H1 (cell line): ENCODE measurements around the gene CASZ1. TPM values are rescaled to one million over a fixed set of nuclear protein-coding genes. Genes with fewer than 3 reads are reported as not detected.

ENCODE experiments used
- CHD7 ChIP-seq: fragments of 300-600 bp; sonication (generic); IDR thresholded peaks from 2 replicates; pipeline ENCODE4 v1.7.1; 2012; ENCODE audit warnings: low read length, moderate library complexity, mild to moderate bottlenecking, inconsistent platforms; ENCODE audit not compliant: insufficient replicate concordance
- EGR1 ChIP-seq: IDR thresholded peaks from 2 replicates; pipeline ENCODE4 v1.6.1; 2011; ENCODE audit warnings: low read depth, low read length, borderline replicate concordance
- SUZ12 ChIP-seq: fragments of 200-600 bp; sonication (generic); IDR thresholded peaks from 2 replicates; pipeline ENCODE4 v1.6.1; 2012; ENCODE audit warnings: mild to moderate bottlenecking, inconsistent platforms, low read length, moderate library complexity, mixed read lengths
- TAF7 ChIP-seq: optimal IDR thresholded peaks from 2 replicates; pipeline ENCODE3; 2011; ENCODE audit warnings: low read depth, mild to moderate bottlenecking, inconsistent platforms, low read length, moderate library complexity, borderline replicate concordance
- polyA plus RNA-seq, 7 experiments: library from polyadenylated mRNA; depleted of rRNA in 3 of 7; stranded (reverse) in 5 of 7; unstranded in 2 of 7; fragments of >200 nt in 5 of 7; fragments of 200-250 nt in 2 of 7; gene quantifications; 1 replicate in 5 of 7; 2 replicates in 1 of 7; 4 replicates in 1 of 7; pipeline versions ENCODE4 v1.2.1 to v1.2.3, GENCODE V29; 2011 to 2013; ENCODE audit warnings: missing spikeins in 2 of 7, mixed read lengths in 2 of 7
- total RNA-seq: library from RNA; stranded (reverse); fragmentation: NEBNext Ultra II Directional; extraction: Animal tissue kit (Norgen Biotek cat#: 25700); gene quantifications from 2 replicates; pipeline ENCODE4 v1.2.1, GENCODE V29; 2021

CASZ1 gene
- total and polyA plus RNA-seq, 2 of the 8 experiments (the other 6 are each of a cell fraction or from before 2014, with no cell fraction given) = 4.4 to 7.7 TPM

GRCh38 chr1:10720635-10721034, 75.8 kb downstream of the CASZ1 start (continued):
- no peak for TF ChIP-seq CHD7
- TF ChIP-seq SUZ12 = no peak
- no peak for TF ChIP-seq EGR1
- no peak for TF ChIP-seq TAF7
